HFF-Myc (cell line): ENCODE measurements around the gene POU6F2.

Experiments used
- DNase-seq: peaks from one replicate; pipeline ENCODE4 v3.0.0-alpha.2; 2011; ENCODE audit warnings: low read depth; ENCODE audit errors: extremely low read depth
- H3K4me3 ChIP-seq: replicated peaks from 2 replicates; pipeline ENCODE4 v1.5.1; 2011; ENCODE audit warnings: low read depth, mild to moderate bottlenecking, control low read depth, low read length
- CTCF ChIP-seq: IDR thresholded peaks from 2 replicates; pipeline ENCODE4 v1.5.1; 2012; ENCODE audit warnings: mild to moderate bottlenecking, low read depth, low read length, control low read depth; ENCODE audit errors: missing control alignments

POU6F2 gene

GRCh38 chr7:39379416-39379815 is 401.7 kb downstream of the POU6F2 start:
- TF ChIP-seq CTCF = no peak
- DNase-seq = no peak
- H3K4me3 ChIP-seq = no peak overlapping the region

GRCh38 chr7:39383136-39383535 is 405.4 kb downstream of the POU6F2 start:
- no peak overlapping the region for H3K4me3 ChIP-seq
- DNase-seq = no peak
- TF ChIP-seq CTCF = no peak

- H3K4me3 ChIP-seq = no peak overlapping the region
- no peak for DNase-seq
- no peak for TF ChIP-seq CTCF
Measured at GRCh38 chr7:39384386-39384785, 406.7 kb downstream of the POU6F2 start.

GRCh38 chr7:39386718-39387117 is 409.0 kb downstream of the POU6F2 start:
- H3K4me3 ChIP-seq = no peak overlapping the region
- no peak for TF ChIP-seq CTCF
- DNase-seq = no peak

- no peak for DNase-seq
- TF ChIP-seq CTCF = no peak
- no peak overlapping the region for H3K4me3 ChIP-seq
Measured at GRCh38 chr7:39392151-39392550, 414.4 kb downstream of the POU6F2 start.

- TF ChIP-seq CTCF = no peak
Measured at GRCh38 chr7:39394105-39394680, 416.5 kb downstream of the POU6F2 start.

GRCh38 chr7:39399458-39399857 is 421.7 kb downstream of the POU6F2 start:
- H3K4me3 ChIP-seq = no peak overlapping the region
- no peak for DNase-seq
- TF ChIP-seq CTCF = no peak

More at GRCh38 chr7:39394105-39394680, 416.5 kb downstream of the POU6F2 start:
- no peak for DNase-seq
- H3K4me3 ChIP-seq = no peak overlapping the region
